T47D (cell line): ENCODE data around the gene TIGIT.

Source experiments
- DNase-seq, 2 experiments: peaks; one replicate each; pipeline versions ENCODE4 v3.0.0 to v3.0.0-alpha.2; 2011 to 2012; ENCODE audit warnings: low read depth in 1 of 2, low spot score in 1 of 2
- JUND ChIP-seq: IDR thresholded peaks from 2 replicates; pipeline ENCODE4 v1.6.1; 2012; ENCODE audit warnings: low read depth
- in situ Hi-C: cut with HindIII; loops from 2 replicates; pipeline ENCODE4 v1.10.0; 2016; ENCODE audit warnings: low sequenced_read_pairs, low pct_unique_long_range_greater_than_20kb

The TIGIT gene

DNA sequence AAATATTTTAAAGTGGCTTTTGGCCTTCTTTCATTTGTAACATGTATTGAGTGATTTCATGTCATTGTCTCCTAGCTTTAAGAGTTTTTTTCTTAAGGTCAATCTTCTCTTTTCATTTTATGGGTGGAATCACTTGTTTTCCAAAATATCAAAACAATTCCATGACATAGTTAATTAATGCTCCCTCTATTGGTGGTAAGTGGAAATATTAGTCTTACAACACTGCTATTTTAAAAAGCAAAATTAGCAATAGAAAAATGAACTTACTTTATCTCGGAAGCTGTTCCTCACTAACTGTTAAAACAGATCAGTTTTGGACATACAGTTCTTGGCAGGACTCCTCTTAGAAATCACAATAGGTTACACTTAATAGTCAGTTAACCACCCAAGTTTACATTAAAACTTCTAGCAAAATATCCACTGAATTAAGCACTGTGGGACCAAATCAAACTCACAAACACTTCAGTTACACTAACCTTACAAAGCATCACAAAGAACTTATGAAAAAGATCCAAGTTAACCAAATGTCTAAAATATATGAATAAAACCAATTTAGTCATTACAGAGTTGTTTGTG is 42.4 kb downstream of the TIGIT start:
- in situ Hi-C loops: no loop called here
- no peak for DNase-seq
- no peak for TF ChIP-seq JUND

GRCh38 chr3:114336857-114337256 is 43.0 kb downstream of the TIGIT start:
- in situ Hi-C loops: no loop called here
- DNase-seq: no peak
- TF ChIP-seq JUND: no peak

GRCh38 chr3:114338651-114339357 is 45.0 kb downstream of the TIGIT start:
- TF ChIP-seq JUND: no peak
- in situ Hi-C loops: no loop called here
- no peak for DNase-seq

DNA sequence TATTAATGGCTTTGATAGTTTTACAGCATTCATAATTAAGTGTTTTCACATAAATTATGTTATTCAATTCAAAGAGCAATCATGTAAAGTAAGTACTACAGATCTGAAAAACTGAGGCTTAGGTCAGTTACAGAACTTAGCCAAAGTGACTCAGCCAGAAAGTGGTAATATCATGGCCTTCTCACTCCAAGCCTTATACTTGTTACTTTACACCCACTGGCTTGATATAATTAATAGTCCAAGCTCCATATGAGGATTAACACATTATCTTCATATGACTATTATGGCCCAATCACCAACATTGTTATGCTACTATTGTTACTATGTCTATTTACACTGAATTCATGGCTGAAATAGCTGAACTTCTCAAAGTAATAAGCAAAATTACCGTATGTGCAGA is 50.7 kb downstream of the TIGIT start:
- DNase-seq: no peak
- in situ Hi-C loops: no loop called here
- no peak for TF ChIP-seq JUND

- no peak for TF ChIP-seq JUND
- DNase-seq: no peak
- in situ Hi-C loops: no loop called here
These were observed 56.4 kb downstream of the TIGIT start for GRCh38 chr3:114350271-114350670.

- no peak for TF ChIP-seq JUND
- in situ Hi-C loops: no loop called here
These were observed 56.9 kb downstream of the TIGIT start for GRCh38 chr3:114350690-114351089.

DNA sequence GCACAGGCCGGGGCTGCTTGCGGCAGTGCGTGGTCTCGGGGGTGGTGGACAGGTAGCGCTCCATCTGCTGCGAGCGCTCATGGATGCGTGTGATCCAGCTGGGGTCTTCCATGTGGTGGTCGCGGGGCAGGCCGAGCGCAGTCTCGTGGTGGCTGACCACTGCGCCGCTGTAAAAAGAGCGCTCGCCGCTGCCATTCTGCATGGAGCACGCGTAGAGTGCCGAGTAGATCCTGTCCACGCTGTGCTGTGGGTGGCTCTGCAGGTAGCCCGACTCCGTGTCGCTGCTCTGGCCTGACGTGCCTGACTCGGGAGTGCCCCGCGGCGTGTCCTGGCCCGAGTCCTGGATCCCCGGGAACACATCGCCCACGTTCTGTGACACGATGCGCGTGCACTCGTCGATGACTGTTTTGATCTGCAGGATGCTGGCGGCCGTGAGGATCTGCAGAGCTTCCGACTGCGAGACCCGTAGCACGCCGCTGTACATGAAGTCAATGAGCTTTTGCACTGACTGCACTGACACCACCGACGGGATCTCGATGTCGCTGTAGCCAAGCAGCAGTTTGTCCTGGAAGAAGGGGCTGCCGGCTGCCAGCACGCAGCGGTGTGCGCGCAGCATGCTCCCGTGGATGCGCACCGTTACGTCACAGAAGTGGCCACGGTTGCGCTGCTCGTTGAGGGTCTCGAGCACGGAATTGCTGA is 57.4 kb downstream of the TIGIT start:
- DNase-seq: no peak
- in situ Hi-C loops: no loop called here
- TF ChIP-seq JUND: no peak

More at GRCh38 chr3:114350690-114351089, 56.9 kb downstream of the TIGIT start:
- DNase-seq: no peak

DNA sequence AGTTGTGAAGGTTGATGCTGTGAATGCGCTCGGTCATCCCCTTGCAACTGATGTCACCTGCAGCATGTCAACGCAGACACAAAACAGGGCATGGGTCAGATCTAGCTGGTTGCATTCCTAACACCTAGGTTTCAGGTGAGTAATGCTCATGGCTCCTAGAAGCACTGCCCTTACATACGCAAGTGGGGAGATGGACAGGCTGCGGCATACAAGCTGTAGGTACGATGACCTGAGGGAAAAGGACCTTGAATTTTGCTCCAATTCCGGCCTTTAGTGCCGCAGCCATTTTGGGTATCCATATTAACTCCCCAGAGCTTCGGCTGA is 58.0 kb downstream of the TIGIT start:
- TF ChIP-seq JUND: no peak
- no peak for DNase-seq
- in situ Hi-C loops: no loop called here

- TF ChIP-seq JUND: no peak
- in situ Hi-C loops: no loop called here
- no peak for DNase-seq
These were observed 61.8 kb downstream of the TIGIT start for GRCh38 chr3:114355653-114356052.

- in situ Hi-C loops: no loop called here
- DNase-seq: no peak
- no peak for TF ChIP-seq JUND
These were observed 62.2 kb downstream of the TIGIT start for GRCh38 chr3:114356066-114356465.

- no peak for TF ChIP-seq JUND
- in situ Hi-C loops: no loop called here
These were observed 62.7 kb downstream of the TIGIT start for GRCh38 chr3:114356525-114356924.

More at GRCh38 chr3:114356525-114356924, 62.7 kb downstream of the TIGIT start:
- DNase-seq: no peak
